GM19023 (cell line): ENCODE data around the gene FOXQ1.
"Not testable (repeated sequence)": the region's sequence is repeated elsewhere in the genome, so short reads cannot be mapped to it uniquely, and the experiment has no call there.

ENCODE experiments used
- ATAC-seq: cut with Tn5 transposase; IDR thresholded peaks from one replicate; pipeline ENCODE4 v1.9.1; 2021; ENCODE audit warnings: mild to moderate bottlenecking, moderate library complexity; ENCODE audit not compliant: unreplicated experiment

FOXQ1 gene

GRCh38 chr6:1361717-1362116 is 49.8 kb downstream of the FOXQ1 start:
- not testable (repeated sequence) for ATAC-seq

- no peak for ATAC-seq
Observed at GRCh38 chr6:1362643-1363042, 50.7 kb downstream of the FOXQ1 start.

DNA sequence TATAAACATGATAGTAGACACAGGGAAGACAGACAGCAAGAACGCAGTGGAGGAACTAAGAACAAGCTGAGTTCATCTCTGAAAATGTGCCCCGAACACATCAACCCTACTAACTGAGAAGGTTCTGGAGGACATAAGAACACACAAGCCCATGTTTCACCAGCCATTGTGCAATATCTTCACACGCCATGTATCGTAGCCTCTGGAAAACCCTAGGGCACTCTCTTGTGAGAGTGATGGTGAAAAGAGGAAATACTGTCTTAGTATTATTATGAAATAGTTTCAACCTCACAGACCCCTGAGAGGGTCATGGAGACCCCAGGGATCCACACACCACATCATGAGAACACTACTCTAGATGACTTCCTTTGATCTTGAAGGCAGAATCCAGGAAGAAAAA is 51.4 kb downstream of the FOXQ1 start:
- no peak for ATAC-seq

DNA sequence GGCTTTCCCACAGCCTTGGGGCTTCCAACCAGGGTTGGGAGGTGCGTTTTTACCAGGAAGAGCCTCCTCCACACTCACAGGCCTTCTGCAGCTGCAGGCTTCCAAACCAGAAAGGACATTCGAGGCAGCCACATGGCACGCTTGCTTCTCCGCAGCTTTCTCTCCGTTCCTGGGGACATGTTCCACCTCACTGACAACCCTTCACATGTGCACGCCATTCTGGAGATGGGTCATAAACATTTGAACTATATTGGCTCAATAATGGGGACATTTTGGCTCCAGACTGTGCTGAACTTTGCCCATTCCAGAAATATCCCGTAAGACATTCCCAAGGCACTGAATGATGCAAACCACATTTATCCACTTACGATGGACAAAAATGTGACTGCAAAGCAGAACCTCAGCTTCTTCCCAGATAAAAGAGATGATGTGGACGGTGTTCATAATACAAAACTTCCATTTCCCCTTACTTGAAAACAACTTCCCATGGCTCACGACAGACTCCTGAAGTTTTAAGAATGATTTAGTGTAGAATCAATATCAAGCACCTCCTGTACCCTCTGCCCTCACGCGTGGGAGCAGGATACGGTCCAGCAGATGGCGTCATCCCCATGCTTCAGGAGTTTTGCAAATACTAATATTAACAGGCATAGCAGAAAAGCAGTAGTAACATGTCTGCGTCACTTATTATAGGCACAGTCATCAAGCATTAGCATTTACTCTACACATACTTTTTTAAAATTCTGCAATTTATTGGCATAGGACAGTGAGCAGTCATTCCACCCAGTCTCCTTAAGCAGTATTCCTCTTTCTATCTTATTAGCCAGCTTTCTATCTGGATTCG is 52.1 kb downstream of the FOXQ1 start:
- no peak for ATAC-seq
